ENCODE data around the gene MAPK10.
"Not testable (repeated sequence)": the region's sequence is repeated elsewhere in the genome, so short reads cannot be mapped to it uniquely, and the experiment has no call there.

MAPK10 gene

GRCh38 chr4:86099348-86099747 lies 260.5 kb downstream of the MAPK10 start:
- no peak for DNase-seq

- no peak for DNase-seq
Observed at GRCh38 chr4:86098691-86099090, 261.2 kb downstream of the MAPK10 start.

- DNase-seq = no peak
Observed at GRCh38 chr4:86096373-86096772, 263.5 kb downstream of the MAPK10 start.

- DNase-seq = no peak
Observed at GRCh38 chr4:86092684-86093083, 267.2 kb downstream of the MAPK10 start.

- no peak for DNase-seq
Observed at GRCh38 chr4:86091201-86091600, 268.7 kb downstream of the MAPK10 start.

GRCh38 chr4:86089781-86090323 lies 270.0 kb downstream of the MAPK10 start:
- no peak for DNase-seq

- DNase-seq = no peak
Observed at GRCh38 chr4:86089053-86089452, 270.8 kb downstream of the MAPK10 start.

GRCh38 chr4:86075796-86076195 lies 284.1 kb downstream of the MAPK10 start:
- DNase-seq = not testable (repeated sequence)

- no peak for DNase-seq
Observed at GRCh38 chr4:86060341-86060740, 299.5 kb downstream of the MAPK10 start.

GRCh38 chr4:86058621-86059020 lies 301.2 kb downstream of the MAPK10 start:
- DNase-seq = no peak

GRCh38 chr4:86055898-86056297 lies 304.0 kb downstream of the MAPK10 start:
- no peak for DNase-seq

GRCh38 chr4:86054286-86055032 lies 305.4 kb downstream of the MAPK10 start:
- DNase-seq = no peak

GRCh38 chr4:86050496-86050895 lies 309.4 kb downstream of the MAPK10 start:
- DNase-seq = no peak

- DNase-seq = no peak
Observed at GRCh38 chr4:86048426-86048825, 311.4 kb downstream of the MAPK10 start.

- no peak for DNase-seq
Observed at GRCh38 chr4:86044593-86044985, 315.3 kb downstream of the MAPK10 start.

- DNase-seq = no peak
Observed at GRCh38 chr4:86043755-86044592, 315.9 kb downstream of the MAPK10 start.

GRCh38 chr4:86038037-86038436 lies 321.8 kb downstream of the MAPK10 start:
- no peak for DNase-seq

- no peak for DNase-seq
Observed at GRCh38 chr4:86036736-86037135, 323.1 kb downstream of the MAPK10 start.

- no peak for DNase-seq
Observed at GRCh38 chr4:86035688-86036087, 324.2 kb downstream of the MAPK10 start.

- DNase-seq = no peak
Observed at GRCh38 chr4:86034616-86035015, 325.2 kb downstream of the MAPK10 start.

GRCh38 chr4:86033171-86033570 lies 326.7 kb downstream of the MAPK10 start:
- no peak for DNase-seq

GRCh38 chr4:86032476-86033022 lies 327.3 kb downstream of the MAPK10 start:
- DNase-seq = no peak

- DNase-seq = no peak
Observed at GRCh38 chr4:86031927-86032326, 327.9 kb downstream of the MAPK10 start.

- no peak for DNase-seq
Observed at GRCh38 chr4:86026720-86027119, 333.1 kb downstream of the MAPK10 start.
